ENCODE measurements around the gene TPT1.

Gene TPT1

GRCh38 chr13:45328661-45329111, 12.3 kb downstream of the TPT1 start:
- in situ Hi-C loops (cut with HindIII; ENCODE audit: low sequenced_read_pairs), result no loop called here
- TF ChIP-seq, protein P1, sequence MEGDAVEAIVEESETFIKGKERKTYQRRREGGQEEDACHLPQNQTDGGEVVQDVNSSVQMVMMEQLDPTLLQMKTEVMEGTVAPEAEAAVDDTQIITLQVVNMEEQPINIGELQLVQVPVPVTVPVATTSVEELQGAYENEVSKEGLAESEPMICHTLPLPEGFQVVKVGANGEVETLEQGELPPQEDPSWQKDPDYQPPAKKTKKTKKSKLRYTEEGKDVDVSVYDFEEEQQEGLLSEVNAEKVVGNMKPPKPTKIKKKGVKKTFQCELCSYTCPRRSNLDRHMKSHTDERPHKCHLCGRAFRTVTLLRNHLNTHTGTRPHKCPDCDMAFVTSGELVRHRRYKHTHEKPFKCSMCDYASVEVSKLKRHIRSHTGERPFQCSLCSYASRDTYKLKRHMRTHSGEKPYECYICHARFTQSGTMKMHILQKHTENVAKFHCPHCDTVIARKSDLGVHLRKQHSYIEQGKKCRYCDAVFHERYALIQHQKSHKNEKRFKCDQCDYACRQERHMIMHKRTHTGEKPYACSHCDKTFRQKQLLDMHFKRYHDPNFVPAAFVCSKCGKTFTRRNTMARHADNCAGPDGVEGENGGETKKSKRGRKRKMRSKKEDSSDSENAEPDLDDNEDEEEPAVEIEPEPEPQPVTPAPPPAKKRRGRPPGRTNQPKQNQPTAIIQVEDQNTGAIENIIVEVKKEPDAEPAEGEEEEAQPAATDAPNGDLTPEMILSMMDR (IDR thresholded peaks at IDR 0.05; ENCODE audit: low read depth, low read length), result no peak
- DNase-seq (ENCODE audit: low read depth, low spot score), result peak; percentile 73
- H3K4me3 ChIP-seq (ENCODE audit: low read depth, low read length), result no peak overlapping the region

DNA sequence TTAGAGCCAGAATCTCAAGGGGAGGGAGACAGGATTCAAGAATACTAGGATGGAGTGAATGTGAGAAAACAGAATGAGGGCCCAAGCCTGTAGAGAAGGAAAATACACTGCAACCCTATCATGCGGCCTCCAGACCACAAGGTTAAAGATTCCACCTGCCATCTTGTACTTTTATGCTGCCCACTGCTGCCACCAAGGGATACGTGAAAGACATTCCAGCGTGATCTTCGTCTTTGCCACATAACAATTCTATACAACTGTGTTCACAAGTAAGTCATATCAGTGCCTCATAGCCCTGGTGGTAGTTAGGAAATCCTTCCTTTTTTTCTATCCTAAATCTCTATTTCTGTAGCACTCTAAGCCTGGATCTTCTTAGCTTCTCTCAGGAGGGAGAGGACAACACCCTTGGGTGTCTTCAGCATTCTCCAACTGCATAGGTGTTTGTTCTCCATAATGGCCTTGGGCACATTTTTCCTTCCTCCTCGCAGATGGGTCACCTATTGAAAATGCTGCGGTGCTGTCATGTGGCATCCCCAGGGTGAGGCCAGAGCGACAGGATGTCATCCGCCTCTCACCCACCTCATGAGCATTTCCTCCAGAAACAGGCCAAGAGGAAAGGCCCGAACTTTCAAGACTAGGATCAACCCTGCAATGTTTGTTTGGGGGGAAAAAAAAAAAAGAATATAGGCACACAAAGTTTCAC, 13.6 kb downstream of the TPT1 start:
- DNase-seq (ENCODE audit: low read depth, low spot score), result no peak
- H3K4me3 ChIP-seq (ENCODE audit: low read depth, low read length), result no peak overlapping the region
- TF ChIP-seq, protein P1 (IDR thresholded peaks at IDR 0.05; ENCODE audit: low read depth, low read length), result no peak
- in situ Hi-C loops (cut with HindIII; ENCODE audit: low sequenced_read_pairs), result no loop called here

- DNase-seq (ENCODE audit: low read depth, low spot score), result peak; percentile 84
- in situ Hi-C loops (cut with HindIII; ENCODE audit: low sequenced_read_pairs), result no loop called here
- TF ChIP-seq, protein P1 (IDR thresholded peaks at IDR 0.05; ENCODE audit: low read depth, low read length), result no peak
- H3K4me3 ChIP-seq (ENCODE audit: low read depth, low read length), result no peak overlapping the region
These were observed 15.2 kb downstream of the TPT1 start for GRCh38 chr13:45325806-45326205.

GRCh38 chr13:45320876-45321629, 19.9 kb downstream of the TPT1 start:
- DNase-seq (ENCODE audit: low read depth, low spot score), result no peak
- TF ChIP-seq, protein P1 (IDR thresholded peaks at IDR 0.05; ENCODE audit: low read depth, low read length), result no peak
- H3K4me3 ChIP-seq (ENCODE audit: low read depth, low read length), result no peak overlapping the region
- in situ Hi-C loops (cut with HindIII; ENCODE audit: low sequenced_read_pairs), result no loop called here

DNA sequence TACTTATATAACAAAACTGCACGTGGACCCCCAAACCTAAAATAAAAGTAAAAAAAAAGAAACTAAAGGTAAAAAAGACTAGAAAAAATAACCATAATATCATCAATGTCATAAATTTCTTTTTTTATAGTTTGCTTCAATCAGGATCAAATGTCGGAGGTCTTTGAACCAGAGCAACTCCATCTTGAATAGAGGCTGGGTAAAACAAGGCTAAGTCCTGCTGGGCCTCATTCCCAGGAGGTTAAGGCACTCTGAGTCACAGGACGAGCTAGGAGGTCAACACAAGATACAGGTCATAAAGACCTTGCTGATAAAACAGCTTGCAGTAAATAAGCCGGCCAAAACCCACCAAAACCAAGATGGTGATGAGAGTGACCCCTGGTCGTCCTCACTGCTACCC, 24.0 kb downstream of the TPT1 start:
- in situ Hi-C loops (cut with HindIII; ENCODE audit: low sequenced_read_pairs), result no loop called here

DNA sequence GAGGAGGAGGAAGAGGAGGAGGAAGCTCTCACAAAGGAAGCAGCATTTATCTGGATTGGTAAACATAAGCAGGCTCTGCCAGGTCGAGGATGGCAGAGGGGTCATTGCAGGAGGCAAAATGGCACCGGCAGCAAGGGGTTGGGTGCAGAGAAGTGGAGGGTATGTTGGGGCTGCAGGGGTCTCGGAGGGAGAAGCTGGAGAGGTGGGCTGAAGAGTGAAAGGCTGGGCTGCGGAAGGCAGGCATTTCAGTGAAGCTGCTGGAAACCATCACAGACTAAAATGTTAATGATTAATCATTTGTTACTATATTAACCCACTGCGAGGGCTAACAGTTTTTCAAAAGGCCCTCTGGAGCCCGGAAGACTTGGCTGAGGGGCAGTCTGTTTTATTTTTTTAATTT, 24.6 kb downstream of the TPT1 start:
- DNase-seq (ENCODE audit: low read depth, low spot score), result no peak
- TF ChIP-seq, protein P1 (IDR thresholded peaks at IDR 0.05; ENCODE audit: low read depth, low read length), result no peak
- in situ Hi-C loops (cut with HindIII; ENCODE audit: low sequenced_read_pairs), result no loop called here
- H3K4me3 ChIP-seq (ENCODE audit: low read depth, low read length), result no peak overlapping the region

More for the DNA sequence above, 24.0 kb downstream of the TPT1 start:
- DNase-seq (ENCODE audit: low read depth, low spot score), result no peak
- no peak overlapping the region for H3K4me3 ChIP-seq (ENCODE audit: low read depth, low read length)
- TF ChIP-seq, protein P1 (IDR thresholded peaks at IDR 0.05; ENCODE audit: low read depth, low read length), result no peak
